Activated CD4-positive, alpha-beta T cell treated with anti-CD3 and anti-CD28 coated beads, Interleukin-2, amount 50 U/mL, for 48 hours (primary cell): Measurements from ENCODE around the gene VIM.
A peak's percentile ranks its signal among the peaks of the same experiment; 100 is the strongest.

Source experiments
- DNase-seq, 2 experiments: peaks; one replicate each; pipeline ENCODE4 v3.0.0-alpha.2; 2020

The VIM gene

GRCh38 chr10:17228091-17229015 lies at the start of gene VIM:
Gene VIM (plus strand): TSS chr10:17228241. CDS start chr10:17229423, 1,182 bp downstream.
- peak; percentile 84 to 88 for DNase-seq

GRCh38 chr10:17179002-17179401 lies 49.0 kb upstream of the VIM start:
- no peak for DNase-seq

DNA sequence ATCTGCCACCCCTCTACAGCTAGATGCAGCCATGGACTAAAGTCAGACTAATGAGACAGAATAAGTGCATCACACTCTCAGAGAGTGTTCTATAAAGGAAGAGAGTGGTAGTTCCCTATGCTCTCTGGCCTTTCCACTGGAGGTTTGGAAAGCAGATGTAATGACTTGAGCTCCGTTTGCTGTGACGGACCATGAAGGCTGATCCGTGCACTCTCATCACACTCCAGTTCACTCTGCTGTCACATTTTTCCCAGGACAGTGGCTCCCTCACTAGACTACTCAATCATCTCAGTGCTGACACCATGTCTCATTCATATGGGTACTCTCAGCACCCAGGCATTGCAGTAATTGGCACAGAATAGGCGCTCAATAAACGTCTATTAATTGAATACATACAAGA lies 46.9 kb upstream of the VIM start:
- no peak for DNase-seq

- no peak for DNase-seq
Observed at GRCh38 chr10:17181751-17182150, 46.3 kb upstream of the VIM start.

GRCh38 chr10:17183110-17183509 lies 44.9 kb upstream of the VIM start:
- no peak for DNase-seq

DNA sequence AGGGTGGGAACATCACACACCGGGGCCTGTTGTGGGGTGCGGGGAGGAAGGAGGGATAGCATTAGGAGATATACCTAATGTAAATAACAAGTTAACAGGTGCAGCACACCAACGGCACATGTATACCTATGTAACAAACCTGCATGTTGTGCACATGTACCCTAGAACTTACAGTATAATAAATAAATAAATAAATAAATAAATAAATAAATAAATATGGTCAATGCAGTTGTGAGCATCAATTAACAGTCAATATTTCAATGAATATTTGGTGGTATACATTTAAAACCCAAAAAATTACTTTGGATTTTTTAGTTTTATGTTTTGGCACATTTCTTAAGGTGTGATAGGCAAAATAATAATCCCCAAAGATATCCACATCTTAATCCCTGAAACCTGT lies 42.2 kb upstream of the VIM start:
- no peak for DNase-seq

- DNase-seq = no peak
Observed at GRCh38 chr10:17188644-17189172, 39.3 kb upstream of the VIM start.

- DNase-seq = no peak
Observed at GRCh38 chr10:17190602-17191001, 37.4 kb upstream of the VIM start.

DNA sequence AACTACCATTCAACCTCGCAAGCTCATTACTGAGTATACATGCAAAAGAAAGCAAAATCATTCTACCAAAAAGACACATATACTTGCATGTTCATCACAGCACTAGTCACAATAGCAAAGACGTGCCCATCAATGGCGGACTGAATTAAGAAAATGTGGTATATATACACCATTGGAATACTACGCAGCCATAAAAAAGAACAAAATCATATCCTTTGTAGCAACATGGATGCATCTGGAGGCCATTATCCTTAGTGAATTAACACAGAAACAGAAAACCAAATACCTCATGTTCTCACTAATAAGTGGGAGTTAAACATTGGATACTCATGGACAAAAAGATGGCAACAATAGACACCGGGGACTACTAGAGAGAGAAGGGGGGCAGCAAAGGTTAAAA lies 33.0 kb upstream of the VIM start:
- DNase-seq = no peak

GRCh38 chr10:17196045-17196444 lies 32.0 kb upstream of the VIM start:
- DNase-seq = no peak

DNA sequence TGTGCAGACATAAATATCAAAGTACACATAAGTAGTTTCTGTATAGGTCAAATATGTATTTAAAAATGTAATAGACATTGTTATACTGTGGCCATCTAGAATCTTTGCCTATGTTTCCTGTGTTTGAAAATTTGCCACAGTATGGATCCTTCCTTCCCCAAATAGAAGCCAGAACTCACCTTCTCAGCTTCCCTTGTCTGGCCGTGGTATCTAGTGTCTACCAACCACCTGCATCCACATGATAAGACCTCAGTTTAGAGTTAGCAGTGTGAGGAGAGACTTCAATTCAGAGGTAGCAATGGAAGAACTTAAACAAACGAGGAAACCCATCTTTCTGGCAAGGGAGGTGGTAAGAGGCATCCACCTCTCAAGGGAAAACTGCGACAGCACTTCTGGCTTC lies 31.5 kb upstream of the VIM start:
- DNase-seq = no peak

- DNase-seq = no peak
Observed at GRCh38 chr10:17199351-17199804, 28.7 kb upstream of the VIM start.

DNA sequence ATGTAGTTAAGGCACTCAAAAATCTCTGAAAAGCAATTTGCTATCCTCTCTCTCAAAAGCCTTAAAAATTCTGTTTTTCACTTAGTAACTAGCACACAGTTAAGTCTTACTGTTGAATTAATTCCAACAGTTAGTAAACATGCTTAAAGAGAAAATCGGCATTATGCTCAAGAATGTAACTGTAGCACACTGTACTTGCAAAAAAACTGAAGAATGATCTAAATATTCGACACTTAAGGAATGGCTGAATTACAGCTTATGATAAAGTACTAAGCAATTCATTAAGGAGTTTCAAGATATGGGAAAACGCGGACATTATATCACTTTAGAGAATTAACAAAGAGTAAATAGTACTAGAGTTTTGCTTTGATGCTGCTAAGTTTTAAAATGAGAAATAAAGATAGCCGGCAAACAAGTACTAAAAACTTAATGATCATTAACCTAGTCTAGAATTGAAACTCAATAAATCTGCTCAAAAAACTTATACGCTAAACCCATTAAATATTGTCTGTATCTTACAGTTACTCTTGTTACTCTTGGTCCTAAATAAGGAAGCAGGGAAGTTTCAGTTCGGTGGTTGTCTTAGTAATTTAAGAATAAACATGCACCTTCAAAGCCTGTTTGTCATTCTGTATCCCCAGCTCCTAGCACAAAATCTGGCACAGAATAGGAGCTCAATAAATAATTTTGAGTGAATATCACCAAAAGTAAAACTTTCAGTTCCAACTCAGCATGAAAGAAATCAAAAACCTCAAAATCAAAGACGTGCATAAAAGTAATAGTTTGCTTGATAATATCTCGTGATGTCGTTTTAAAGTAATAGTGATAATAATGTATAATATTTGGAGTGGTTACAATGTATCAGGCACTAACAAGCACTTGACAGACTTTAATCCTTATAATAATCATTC lies 27.8 kb upstream of the VIM start:
- DNase-seq = no peak

DNA sequence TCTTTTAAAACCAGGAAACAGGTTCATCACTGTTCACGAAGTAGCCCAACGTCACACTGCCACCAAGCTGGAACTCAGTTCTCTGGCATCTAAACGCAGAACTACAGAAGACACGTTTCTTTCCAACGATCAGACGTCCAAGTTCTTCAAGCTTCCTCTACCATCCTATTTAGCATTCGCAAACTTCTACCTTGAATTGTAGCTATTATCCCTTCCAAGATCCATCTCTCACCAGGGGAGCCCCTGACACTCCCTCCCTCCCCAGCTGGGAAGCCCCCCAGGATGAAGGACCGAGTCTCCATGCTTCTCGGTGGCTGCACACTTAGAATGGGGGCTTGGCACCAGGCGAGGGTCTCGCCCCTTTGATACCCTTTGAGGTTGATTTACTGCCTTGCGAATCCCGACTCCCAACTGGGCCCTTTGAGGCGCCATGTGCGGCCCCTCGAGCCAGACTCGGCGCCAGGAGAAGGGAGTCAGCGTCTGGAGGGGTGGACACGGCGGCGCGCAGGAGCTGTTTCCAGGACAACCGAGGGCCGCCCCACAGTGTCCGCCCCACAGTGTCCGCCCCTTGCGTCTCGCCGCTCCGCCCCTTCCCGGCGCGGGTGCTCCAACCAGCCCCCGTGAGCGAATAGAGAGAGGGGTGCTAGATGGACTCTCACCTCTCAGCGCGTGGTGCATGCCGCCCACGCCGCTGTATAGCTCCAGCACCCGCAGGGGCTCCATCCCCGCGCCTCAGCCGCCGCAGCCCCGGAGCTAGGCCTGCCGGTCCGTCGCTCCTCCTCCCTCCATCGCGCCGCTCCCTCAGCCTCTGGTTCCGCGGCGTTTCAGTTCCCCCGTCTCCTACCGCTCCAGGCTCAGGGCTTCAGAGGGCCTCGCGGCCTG lies 26.9 kb upstream of the VIM start, which contains the start of gene TRDMT1:
TSS of gene TRDMT1 (minus strand) at position 761 of the 882 bp plus-strand sequence. CDS start at position 723, 38 bp downstream.
- peak; percentile 79 to 85 for DNase-seq

DNA sequence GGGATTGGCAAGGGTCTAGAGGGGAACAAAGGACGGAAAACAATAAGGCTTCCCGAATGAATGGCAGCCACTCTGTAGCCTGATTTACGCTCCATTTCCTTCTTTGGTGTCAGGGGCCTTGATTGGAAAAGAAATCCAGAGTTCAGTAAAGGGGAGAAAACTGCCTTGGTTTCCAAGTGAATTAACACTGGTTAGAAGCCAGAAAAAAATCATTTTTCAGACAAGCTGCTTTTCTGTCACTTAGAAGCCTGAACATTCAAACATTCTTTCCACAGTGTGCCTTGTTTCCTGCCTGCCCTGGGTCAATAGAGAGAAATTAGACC lies 26.3 kb upstream of the VIM start:
- no peak for DNase-seq

GRCh38 chr10:17202506-17202905 lies 25.5 kb upstream of the VIM start:
- DNase-seq = no peak

- DNase-seq = no peak
Observed at GRCh38 chr10:17202999-17203398, 25.0 kb upstream of the VIM start.

- no peak for DNase-seq
Observed at GRCh38 chr10:17203416-17203815, 24.6 kb upstream of the VIM start.

- DNase-seq = peak; percentile 24 to 42
Observed at GRCh38 chr10:17206210-17206709, 21.8 kb upstream of the VIM start.

DNA sequence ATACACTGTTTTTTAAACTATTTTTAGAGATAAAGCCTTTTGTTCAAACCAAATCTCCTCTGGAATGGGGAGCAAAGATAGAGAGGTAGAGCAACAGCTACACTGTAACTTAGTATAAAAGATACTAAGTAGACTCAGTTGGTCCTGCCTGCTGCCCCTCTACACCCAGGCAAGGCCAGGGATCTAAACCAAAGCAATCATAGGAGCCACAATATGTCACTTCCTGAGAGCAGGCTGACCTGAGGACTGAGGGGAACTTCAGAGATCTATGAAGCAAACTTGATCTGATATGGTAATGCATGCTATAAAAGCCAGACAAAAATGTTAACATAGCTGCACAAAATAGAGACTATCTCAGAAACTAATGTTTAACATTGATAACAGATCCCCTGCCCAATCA lies 19.6 kb upstream of the VIM start:
- DNase-seq = no peak

- no peak for DNase-seq
Observed at GRCh38 chr10:17209302-17209701, 18.7 kb upstream of the VIM start.

- no peak for DNase-seq
Observed at GRCh38 chr10:17209881-17210280, 18.2 kb upstream of the VIM start.
